Peyer's patch (tissue), 4 donors: ENCODE results near the gene KLRK1. TPM values are rescaled to one million over a fixed set of nuclear protein-coding genes. Genes with fewer than 3 reads are reported as not detected.
"Not testable (repeated sequence)": the region's sequence is repeated elsewhere in the genome, so short reads cannot be mapped to it uniquely, and the experiment has no call there.

Experiments
- DNase-seq, 3 donors: peaks; one replicate each; pipeline ENCODE4 v3.0.0-alpha.2; 2017 to 2019
- H3K27ac ChIP-seq, 4 donors: fragments of 200-600 bp; sonication (generic); one replicate each; pipeline ENCODE4 v1.5.1; 2016 to 2019
- H3K27me3 ChIP-seq, 2 donors: fragments of 200-600 bp; sonication (generic); one replicate each; pipeline ENCODE4 v1.5.1; 2019
- H3K36me3 ChIP-seq, 3 donors: fragments of 200-600 bp; sonication (generic); one replicate each; pipeline ENCODE4 v1.5.1; 2016 to 2019
- H3K4me1 ChIP-seq, 4 donors: fragments of 200-600 bp; sonication (generic); one replicate each; pipeline ENCODE4 v1.5.1; 2016 to 2019
- H3K4me3 ChIP-seq, 4 donors: fragments of 200-600 bp; sonication (generic); 1 replicate in 3 of 4; 2 replicates in 1 of 4; pipeline ENCODE4 v1.5.1; 2016 to 2019; ENCODE audit warnings: mild to moderate bottlenecking in 1 of 4
- H3K9me3 ChIP-seq, 4 donors: fragments of 200-600 bp; sonication (generic); one replicate each; pipeline ENCODE4 v1.5.1; 2016 to 2019; ENCODE audit warnings: mild to moderate bottlenecking in 1 of 4
- POLR2A ChIP-seq, 2 donors: fragments of 450-650 bp; IDR thresholded peaks; one replicate each; pipeline ENCODE4 v1.5.1; 2017; ENCODE audit warnings: antibody characterized with exemption in 2 of 2, mild to moderate bottlenecking in 2 of 2, moderate library complexity in 2 of 2
- total RNA-seq, 4 donors: library from RNA; depleted of rRNA; stranded (reverse); fragments of >200 nt; gene quantifications; one replicate each; pipeline ENCODE4 v1.1.0, GENCODE V29; 2016
- TF ChIP-seq, protein P1 (sequence below), 6 experiments: fragments of 450-650 bp in 4 of 6; fragments of 200-600 bp in 2 of 6; sonication (generic) in 1 of 6; IDR thresholded peaks; one replicate each; pipeline ENCODE4 v1.5.1; 2017 to 2019; ENCODE audit warnings: antibody characterized with exemption in 6 of 6, mild to moderate bottlenecking in 3 of 6, moderate library complexity in 1 of 6

The KLRK1 gene
- total RNA-seq, 4 donors from 2014 or later: 3.3 to 17.9 (median 6.6) TPM

DNA sequence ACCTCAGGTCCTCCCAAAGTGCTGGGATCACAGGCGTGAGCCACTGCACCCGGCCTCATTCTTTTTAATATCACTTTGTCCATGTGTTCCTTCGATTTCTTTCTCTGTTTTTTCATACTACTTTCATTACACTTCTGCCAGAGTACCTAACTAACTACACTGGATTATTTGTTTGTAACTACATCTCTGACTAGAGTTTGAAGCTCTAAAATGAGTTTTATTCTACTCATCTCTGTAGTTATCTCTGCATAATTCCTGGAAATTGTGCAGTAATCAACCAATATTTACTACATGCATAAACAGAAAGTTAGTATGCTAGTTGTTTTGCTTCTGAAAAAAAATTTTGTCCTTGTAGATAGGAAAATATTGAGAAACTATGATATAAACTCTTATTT, 15.2 kb downstream of the KLRK1 start:
- Histone ChIP-seq H3K4me1 (no peaks in the 10 kb centered on the region), H3K36me3 (no peaks in the 10 kb centered on the region), H3K27me3 (no peaks in the 10 kb centered on the region), H3K27ac (no peak overlapping the region), H3K9me3 (no peaks in the 10 kb centered on the region), H3K4me3 (no peak overlapping the region)
- TF ChIP-seq POLR2A (IDR thresholded peaks at IDR 0.05): no peak
- TF ChIP-seq, protein P1, sequence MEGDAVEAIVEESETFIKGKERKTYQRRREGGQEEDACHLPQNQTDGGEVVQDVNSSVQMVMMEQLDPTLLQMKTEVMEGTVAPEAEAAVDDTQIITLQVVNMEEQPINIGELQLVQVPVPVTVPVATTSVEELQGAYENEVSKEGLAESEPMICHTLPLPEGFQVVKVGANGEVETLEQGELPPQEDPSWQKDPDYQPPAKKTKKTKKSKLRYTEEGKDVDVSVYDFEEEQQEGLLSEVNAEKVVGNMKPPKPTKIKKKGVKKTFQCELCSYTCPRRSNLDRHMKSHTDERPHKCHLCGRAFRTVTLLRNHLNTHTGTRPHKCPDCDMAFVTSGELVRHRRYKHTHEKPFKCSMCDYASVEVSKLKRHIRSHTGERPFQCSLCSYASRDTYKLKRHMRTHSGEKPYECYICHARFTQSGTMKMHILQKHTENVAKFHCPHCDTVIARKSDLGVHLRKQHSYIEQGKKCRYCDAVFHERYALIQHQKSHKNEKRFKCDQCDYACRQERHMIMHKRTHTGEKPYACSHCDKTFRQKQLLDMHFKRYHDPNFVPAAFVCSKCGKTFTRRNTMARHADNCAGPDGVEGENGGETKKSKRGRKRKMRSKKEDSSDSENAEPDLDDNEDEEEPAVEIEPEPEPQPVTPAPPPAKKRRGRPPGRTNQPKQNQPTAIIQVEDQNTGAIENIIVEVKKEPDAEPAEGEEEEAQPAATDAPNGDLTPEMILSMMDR (IDR thresholded peaks at IDR 0.05): no peak
- no peak for DNase-seq

DNA sequence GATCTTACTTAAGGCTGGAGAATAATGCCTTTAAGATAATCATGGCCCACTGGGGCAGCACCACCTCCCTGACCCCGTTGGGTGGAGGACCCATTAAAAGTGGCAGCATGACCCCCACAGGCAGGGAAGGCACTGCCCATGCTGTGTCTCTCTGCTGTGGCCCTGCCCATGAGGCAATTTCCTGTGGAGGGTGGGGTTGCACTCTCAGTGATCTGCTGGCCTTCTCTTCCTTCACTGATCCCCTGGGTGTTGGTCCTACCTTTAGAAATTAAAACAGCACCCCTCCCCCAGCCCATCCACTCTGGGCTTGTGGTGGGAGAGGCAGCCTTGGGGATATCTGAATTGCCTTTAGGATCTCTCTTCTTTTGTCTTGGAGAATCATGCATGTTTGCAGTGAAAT, 17.3 kb downstream of the KLRK1 start:
- DNase-seq: peak in 2 of 3 donors; percentile 62 to 64
- H3K4me1 ChIP-seq: no peaks in the 10 kb centered on the region
- H3K27ac ChIP-seq: peak overlapping the region in 2 of 4 donors; percentile 37 to 46
- no peaks in the 10 kb centered on the region for H3K36me3 ChIP-seq
- no peak overlapping the region for H3K4me3 ChIP-seq
- H3K27me3 ChIP-seq: no peaks in the 10 kb centered on the region
- H3K9me3 ChIP-seq: no peaks in the 10 kb centered on the region
- TF ChIP-seq POLR2A (IDR thresholded peaks at IDR 0.05): no peak
- TF ChIP-seq, protein P1 (IDR thresholded peaks at IDR 0.05): no peak

DNA sequence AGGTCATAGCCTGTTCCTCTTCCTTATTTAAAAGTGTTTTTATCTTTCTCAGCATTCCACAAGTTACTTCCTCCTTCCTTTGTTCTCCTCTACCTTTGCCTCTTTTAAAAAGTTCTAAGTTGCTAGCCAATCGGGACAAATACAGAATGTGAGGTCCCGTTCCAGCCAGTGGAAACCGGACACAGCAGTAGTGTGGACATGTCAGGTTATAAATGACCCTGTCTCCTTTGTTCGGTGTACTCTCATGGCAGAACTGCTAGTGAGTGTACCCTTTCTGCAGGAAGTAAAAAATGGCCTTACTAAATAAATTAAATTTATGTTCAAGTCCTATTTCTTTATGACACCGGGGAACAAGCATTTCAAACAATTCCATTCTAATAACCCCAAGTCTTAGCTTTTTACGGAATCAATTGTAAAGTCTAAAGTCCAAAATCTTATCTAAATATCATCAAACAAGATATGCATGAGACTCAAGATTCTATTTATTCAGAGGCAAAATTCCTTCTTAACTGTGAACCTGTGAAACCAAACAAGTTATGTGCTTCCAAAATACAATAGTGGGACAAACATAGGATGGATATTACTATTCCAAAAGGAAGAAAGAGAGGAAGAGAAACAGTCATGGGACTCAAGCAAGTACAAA, 17.8 kb downstream of the KLRK1 start:
- H3K36me3 ChIP-seq, H3K9me3 ChIP-seq, DNase-seq, H3K4me3 ChIP-seq, H3K4me1 ChIP-seq, H3K27me3 ChIP-seq: not testable (repeated sequence)
- peak overlapping the region in 2 of 4 donors; percentile 37 to 55 for H3K27ac ChIP-seq

DNA sequence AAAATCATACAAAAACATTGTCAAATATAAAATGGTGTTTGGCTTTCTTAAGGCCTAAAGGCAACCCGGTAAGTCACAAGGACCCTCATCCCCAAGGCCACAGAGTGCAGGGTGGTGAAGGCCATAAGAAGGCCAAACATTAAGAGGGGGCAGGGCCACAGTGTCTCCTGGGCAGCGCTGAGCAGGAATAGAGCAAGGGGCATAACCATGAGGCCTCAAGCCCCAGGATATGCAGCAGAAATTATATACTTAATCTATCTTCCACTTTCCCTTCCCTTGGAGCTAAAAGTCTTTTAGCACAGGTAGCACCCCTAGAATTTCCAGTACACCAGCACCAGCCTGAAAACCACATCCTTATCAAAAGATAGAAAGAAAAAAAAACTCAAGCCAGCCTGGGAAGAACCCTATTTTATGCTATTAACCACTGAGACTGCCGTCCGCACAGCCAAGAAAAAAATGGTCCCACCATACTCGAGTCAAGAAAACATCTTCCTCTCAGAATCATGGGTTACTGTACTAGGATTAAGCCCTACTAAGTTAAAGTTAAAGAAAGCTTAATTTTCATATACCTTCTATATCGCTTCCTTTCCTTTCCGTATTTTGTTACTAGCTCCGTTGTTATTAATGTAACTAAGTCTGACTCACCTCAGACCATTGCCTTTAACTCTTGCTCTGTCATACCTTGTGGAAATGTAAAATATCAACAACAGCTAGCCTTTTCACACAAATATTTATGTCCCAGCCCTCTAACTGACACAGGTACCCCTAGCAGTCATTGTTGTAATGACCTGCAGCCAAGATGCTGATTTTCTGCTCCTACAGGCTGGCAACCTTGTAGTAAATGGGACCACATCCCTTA, 20.1 kb downstream of the KLRK1 start:
- H3K27me3 ChIP-seq: no peaks in the 10 kb centered on the region
- DNase-seq: no peak
- H3K36me3 ChIP-seq: no peaks in the 10 kb centered on the region
- H3K27ac ChIP-seq: no peak overlapping the region
- TF ChIP-seq POLR2A (IDR thresholded peaks at IDR 0.05): no peak
- TF ChIP-seq, protein P1 (IDR thresholded peaks at IDR 0.05): no peak
- H3K9me3 ChIP-seq: no peaks in the 10 kb centered on the region
- H3K4me1 ChIP-seq: peaks cover 0 to 15% (median 3%) of the 10 kb centered on the region in 4 donors
- H3K4me3 ChIP-seq: no peak overlapping the region

DNA sequence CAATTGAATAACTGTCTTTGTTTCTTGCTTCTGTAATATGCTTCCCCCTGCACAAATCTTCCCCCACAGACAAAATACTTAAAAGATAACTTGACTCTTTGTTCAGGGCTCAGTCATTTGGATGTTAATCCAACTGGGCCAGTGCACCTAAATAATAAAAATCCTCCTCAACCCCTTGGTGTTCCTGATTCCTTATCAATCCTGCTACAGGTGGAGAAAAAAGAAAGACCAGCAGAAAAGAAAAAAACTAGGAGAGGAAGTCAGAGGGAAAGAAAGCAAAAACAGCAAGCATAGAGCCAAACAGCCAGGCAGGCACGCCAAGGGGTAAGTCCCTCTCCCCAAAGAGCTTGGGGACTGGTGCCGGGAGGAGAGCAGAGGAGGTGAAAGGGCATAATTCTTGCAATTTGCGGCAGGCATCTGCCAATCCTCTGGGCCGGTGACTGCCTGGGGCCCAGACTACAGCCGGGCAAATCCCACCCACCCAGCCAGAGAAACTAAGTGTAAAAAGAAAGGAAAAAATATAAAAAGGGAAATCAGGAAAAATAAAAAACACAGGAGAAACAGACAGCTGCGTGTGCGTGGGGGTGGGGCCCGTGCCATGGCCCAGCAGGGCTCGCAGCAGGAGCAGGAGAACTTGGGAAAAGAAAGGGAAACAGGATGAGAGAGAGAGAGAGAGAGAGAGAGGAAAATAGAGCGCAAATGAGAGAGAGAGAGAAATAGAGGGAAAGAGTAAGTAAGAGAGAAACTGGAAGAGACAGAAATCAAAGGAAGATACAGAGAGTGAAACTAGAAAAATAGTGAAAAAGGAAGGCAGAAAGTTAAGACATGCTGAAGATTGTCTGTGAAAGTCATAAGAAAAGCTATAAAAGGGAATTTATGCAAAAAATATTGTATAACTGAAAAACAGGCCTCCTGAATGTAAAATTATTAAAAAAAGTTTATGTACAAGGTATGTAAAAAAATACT, 21.4 kb downstream of the KLRK1 start:
- no peak for TF ChIP-seq POLR2A (IDR thresholded peaks at IDR 0.05)
- TF ChIP-seq, protein P1 (IDR thresholded peaks at IDR 0.05): no peak
- no peaks in the 10 kb centered on the region for H3K27me3 ChIP-seq
- H3K27ac ChIP-seq: peak overlapping the region in 1 of 4 donors; percentile 17
- H3K36me3 ChIP-seq: no peaks in the 10 kb centered on the region
- H3K9me3 ChIP-seq: no peaks in the 10 kb centered on the region
- H3K4me3 ChIP-seq: no peak overlapping the region
- no peak for DNase-seq
- H3K4me1 ChIP-seq: peaks cover 0 to 15% (median 3%) of the 10 kb centered on the region in 4 donors

DNA sequence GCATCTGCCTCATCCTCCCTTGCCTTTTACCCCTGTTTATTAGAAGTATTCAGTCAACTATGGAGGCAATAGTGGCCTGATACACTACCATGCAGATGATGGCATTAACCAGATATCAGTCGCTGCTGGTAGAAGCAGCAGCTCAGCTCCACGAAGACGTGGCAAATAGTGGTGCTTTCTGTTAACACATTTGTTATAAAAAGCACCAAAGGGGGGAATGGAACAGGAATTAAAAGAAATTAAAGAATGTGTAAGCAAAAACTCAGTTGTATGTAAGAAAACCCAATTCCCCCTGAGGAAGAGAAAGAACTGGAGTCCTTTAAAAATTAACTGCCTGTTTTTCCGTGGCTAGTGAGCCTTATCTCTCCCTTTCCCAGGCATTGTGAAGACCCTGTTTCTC, 22.1 kb downstream of the KLRK1 start:
- H3K27me3 ChIP-seq, H3K9me3 ChIP-seq, DNase-seq, H3K4me3 ChIP-seq, H3K36me3 ChIP-seq: not testable (repeated sequence)
- Histone ChIP-seq H3K27ac (peak overlapping the region in 1 of 4 donors; percentile 17), H3K4me1 (peaks cover 0 to 22% (median 3%) of the 10 kb centered on the region in 4 donors)
